Osteoblast (primary cell): Measurements from ENCODE around the gene ATP11B. TPM values are rescaled to one million over a fixed set of nuclear protein-coding genes. Genes with fewer than 3 reads are reported as not detected.

ENCODE experiments used
- DNase-seq: peaks from one replicate; pipeline ENCODE4 v3.0.0; 2011; ENCODE audit warnings: low spot score, mixed read lengths; ENCODE audit not compliant: insufficient read length; ENCODE audit errors: missing footprints
- H2AFZ ChIP-seq: 2 replicates; pipeline ENCODE4 v1.6.0; 2011; ENCODE audit warnings: mild to moderate bottlenecking, low read length
- H3K27ac ChIP-seq: 2 replicates; pipeline ENCODE4 v1.5.1; 2011; ENCODE audit warnings: mild to moderate bottlenecking, low read depth, low read length, moderate library complexity
- H3K27me3 ChIP-seq: 2 replicates; pipeline ENCODE4 v1.6.0; 2012; ENCODE audit warnings: mild to moderate bottlenecking, control low read depth, inconsistent platforms, low read length, moderate library complexity; ENCODE audit not compliant: insufficient read depth
- H3K36me3 ChIP-seq: 2 replicates; pipeline ENCODE4 v1.5.1; 2011; ENCODE audit warnings: mild to moderate bottlenecking, low read length, control low read depth, moderate library complexity; ENCODE audit not compliant: insufficient read depth
- H3K4me1 ChIP-seq: 2 replicates; pipeline ENCODE4 v1.5.1; 2011; ENCODE audit warnings: mild to moderate bottlenecking, low read length, control low read depth, moderate library complexity; ENCODE audit not compliant: insufficient read depth
- H3K4me2 ChIP-seq: 2 replicates; pipeline ENCODE4 v1.6.0; 2011; ENCODE audit warnings: mild to moderate bottlenecking, low read length; ENCODE audit not compliant: insufficient read depth
- H3K4me3 ChIP-seq: fragments of 200-600 bp; sonication (generic); 3 replicates; pipeline ENCODE4 v1.5.1; 2012; ENCODE audit warnings: mild to moderate bottlenecking, low read length, inconsistent platforms; ENCODE audit not compliant: insufficient read depth
- H3K79me2 ChIP-seq: 2 replicates; pipeline ENCODE4 v1.6.0; 2012; ENCODE audit warnings: mild to moderate bottlenecking, low read length, control low read depth, inconsistent platforms; ENCODE audit not compliant: insufficient read depth
- H3K9me3 ChIP-seq: 2 replicates; pipeline ENCODE4 v1.5.1; 2011; ENCODE audit warnings: low read depth, low read length, control low read depth
- H4K20me1 ChIP-seq: 2 replicates; pipeline ENCODE4 v1.6.0; 2012; ENCODE audit warnings: mild to moderate bottlenecking, low read length, control low read depth; ENCODE audit not compliant: insufficient read depth
- CTCF ChIP-seq: IDR thresholded peaks from 2 replicates; pipeline ENCODE4 v1.5.1; 2011; ENCODE audit warnings: mild to moderate bottlenecking, low read depth, low read length, moderate library complexity; ENCODE audit errors: extremely low read depth
- total RNA-seq: library from RNA; depleted of rRNA; stranded (reverse); fragments of >200 nt; gene quantifications from 2 replicates; pipeline ENCODE4 v1.2.3, GENCODE V29; 2012

The ATP11B gene
- total RNA-seq, 1 donor = 71.3 TPM

GRCh38 chr3:182940266-182940808 lies 147.0 kb downstream of the ATP11B start:
- Histone ChIP-seq H3K79me2 (no peaks in the 10 kb centered on the region), H3K4me3 (no peak overlapping the region), H4K20me1 (no peaks in the 10 kb centered on the region), H3K36me3 (peaks cover 8% of the 10 kb centered on the region), H3K9me3 (no peaks in the 10 kb centered on the region), H3K4me1 (no peaks in the 10 kb centered on the region), H3K27me3 (no peaks in the 10 kb centered on the region), H2AFZ (no peak overlapping the region), H3K27ac (no peak overlapping the region), H3K4me2 (no peak overlapping the region)
- DNase-seq = no peak
- no peak for TF ChIP-seq CTCF

DNA sequence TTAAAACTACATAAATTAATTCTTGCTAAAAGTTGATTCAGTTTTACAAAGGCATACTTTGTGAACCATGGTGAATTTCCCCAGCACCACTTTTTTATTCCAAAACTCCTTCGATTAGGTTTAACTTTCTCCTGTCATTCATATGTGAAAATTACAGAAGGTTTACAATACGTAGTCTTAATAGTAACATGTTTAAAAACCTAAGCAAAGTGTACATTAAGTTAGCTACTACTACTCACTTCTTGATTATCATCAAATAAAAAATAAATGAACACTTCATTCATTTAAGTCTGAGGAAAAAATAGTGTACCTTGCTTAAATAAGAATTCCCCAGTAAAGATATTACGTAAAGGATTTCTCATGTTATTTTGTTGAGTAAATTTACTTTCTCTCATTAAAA lies 148.4 kb downstream of the ATP11B start:
- DNase-seq = no peak
- no peak overlapping the region for H3K27ac ChIP-seq
- no peak overlapping the region for H3K4me3 ChIP-seq
- H2AFZ ChIP-seq = no peak overlapping the region
- peaks cover 11% of the 10 kb centered on the region for H3K36me3 ChIP-seq
- no peaks in the 10 kb centered on the region for H4K20me1 ChIP-seq
- H3K9me3 ChIP-seq = no peaks in the 10 kb centered on the region
- H3K4me1 ChIP-seq = no peaks in the 10 kb centered on the region
- H3K4me2 ChIP-seq = no peak overlapping the region
- TF ChIP-seq CTCF = no peak
- no peaks in the 10 kb centered on the region for H3K79me2 ChIP-seq
- no peaks in the 10 kb centered on the region for H3K27me3 ChIP-seq

DNA sequence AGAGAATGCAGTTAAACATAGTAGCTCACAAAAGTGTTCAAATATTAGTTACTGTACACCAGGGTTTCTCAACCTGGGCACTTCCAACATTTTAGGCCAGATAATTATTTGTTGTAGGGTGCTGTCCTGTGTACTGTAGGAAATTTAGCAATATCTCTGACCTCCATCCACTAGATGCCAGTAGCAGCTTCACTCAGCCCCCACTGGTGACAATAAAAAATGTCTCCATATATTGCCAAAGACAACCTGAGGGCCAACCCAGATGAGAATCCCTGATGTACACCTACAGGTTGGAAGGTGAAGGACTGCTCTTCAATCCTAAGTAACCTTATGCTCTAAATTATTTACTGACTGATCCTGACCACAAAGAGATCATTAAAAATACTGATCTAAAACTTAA lies 154.6 kb downstream of the ATP11B start:
- Histone ChIP-seq H3K27ac (no peak overlapping the region), H3K79me2 (no peaks in the 10 kb centered on the region), H3K36me3 (peaks cover 18% of the 10 kb centered on the region), H3K4me1 (no peaks in the 10 kb centered on the region), H3K4me3 (no peak overlapping the region), H2AFZ (no peak overlapping the region), H3K9me3 (no peaks in the 10 kb centered on the region), H3K27me3 (no peaks in the 10 kb centered on the region), H3K4me2 (no peak overlapping the region), H4K20me1 (no peaks in the 10 kb centered on the region)
- no peak for TF ChIP-seq CTCF
- DNase-seq = no peak

GRCh38 chr3:182948305-182948704 lies 155.0 kb downstream of the ATP11B start:
- Histone ChIP-seq H3K4me2 (no peak overlapping the region), H3K79me2 (no peaks in the 10 kb centered on the region), H3K9me3 (no peaks in the 10 kb centered on the region), H3K27me3 (no peaks in the 10 kb centered on the region), H4K20me1 (no peaks in the 10 kb centered on the region), H3K4me1 (no peaks in the 10 kb centered on the region), H2AFZ (no peak overlapping the region), H3K27ac (no peak overlapping the region), H3K36me3 (peaks cover 18% of the 10 kb centered on the region), H3K4me3 (no peak overlapping the region)
- DNase-seq = no peak
- TF ChIP-seq CTCF = no peak
